ENCODE data around the gene ANO6. TPM values are rescaled to one million over a fixed set of nuclear protein-coding genes. Genes with fewer than 3 reads are reported as not detected.

ANO6 gene
- polyA plus RNA-seq, 1 donor from 2014 or later, result 9.0 TPM

GRCh38 chr12:45481746-45482145, 265.9 kb downstream of the ANO6 start:
- Histone ChIP-seq H3K9ac (ENCODE audit: low read length) (no peak overlapping the region), H3F3A (ENCODE audit: insufficient read depth, low read length, poor library complexity, severe bottlenecking) (no peaks in the 10 kb centered on the region), H3K27ac (ENCODE audit: low read length) (no peak overlapping the region), H3K79me2 (replicated peaks; ENCODE audit: insufficient read depth, low read length) (no peaks in the 10 kb centered on the region), H3K9me3 (ENCODE audit: low read length) (no peaks in the 10 kb centered on the region), H3K4me2 (ENCODE audit: low read length) (no peak overlapping the region), H2AFZ (ENCODE audit: low read depth, low read length) (no peak overlapping the region), H3K9me2 (ENCODE audit: insufficient read depth, low read length) (no peaks in the 10 kb centered on the region), H4K20me1 (ENCODE audit: insufficient read depth) (no peaks in the 10 kb centered on the region), H3K4me3 (ENCODE audit: low read length) (no peak overlapping the region), H3K36me3 (ENCODE audit: insufficient read depth, low read length) (no peaks in the 10 kb centered on the region), H3K27me3 (ENCODE audit: insufficient read depth, low read depth, low read length) (no peaks in the 10 kb centered on the region)
- no peak for TF ChIP-seq POLR2AphosphoS5 (IDR thresholded peaks at IDR 0.05)
- TF ChIP-seq CTCF (IDR thresholded peaks at IDR 0.05; ENCODE audit: poor library complexity, severe bottlenecking), result no peak
- no peak for TF ChIP-seq REST (IDR thresholded peaks at IDR 0.05; ENCODE audit: borderline replicate concordance)
- TF ChIP-seq MXI1 (conservative IDR thresholded peaks at IDR 0.05; ENCODE audit: poor library complexity, severe bottlenecking), result no peak
- no peak for TF ChIP-seq EZH2 (IDR thresholded peaks at IDR 0.05; ENCODE audit: borderline replicate concordance, insufficient read depth, low read length, poor library complexity, severe bottlenecking)
- TF ChIP-seq RAD21 (conservative IDR thresholded peaks at IDR 0.05), result no peak
- no peak for TF ChIP-seq TAF1 (IDR thresholded peaks at IDR 0.05; ENCODE audit: low read depth)
- no peak for TF ChIP-seq EP300 (conservative IDR thresholded peaks at IDR 0.05; ENCODE audit: poor library complexity, severe bottlenecking)
- no peak for TF ChIP-seq SMC3 (conservative IDR thresholded peaks at IDR 0.05; ENCODE audit: poor library complexity)

GRCh38 chr12:45483571-45483970, 267.7 kb downstream of the ANO6 start:
- no peaks in the 10 kb centered on the region for H3K79me2 ChIP-seq (replicated peaks; ENCODE audit: insufficient read depth, low read length)
- no peak for TF ChIP-seq POLR2AphosphoS5 (IDR thresholded peaks at IDR 0.05)
- no peak for TF ChIP-seq CTCF (IDR thresholded peaks at IDR 0.05; ENCODE audit: poor library complexity, severe bottlenecking)
- no peak for TF ChIP-seq EZH2 (IDR thresholded peaks at IDR 0.05; ENCODE audit: borderline replicate concordance, insufficient read depth, low read length, poor library complexity, severe bottlenecking)
- TF ChIP-seq EP300 (conservative IDR thresholded peaks at IDR 0.05; ENCODE audit: poor library complexity, severe bottlenecking), result no peak
- no peak for TF ChIP-seq TAF1 (IDR thresholded peaks at IDR 0.05; ENCODE audit: low read depth)
- no peak for TF ChIP-seq MXI1 (conservative IDR thresholded peaks at IDR 0.05; ENCODE audit: poor library complexity, severe bottlenecking)
- TF ChIP-seq RAD21 (conservative IDR thresholded peaks at IDR 0.05), result no peak
- TF ChIP-seq REST (IDR thresholded peaks at IDR 0.05; ENCODE audit: borderline replicate concordance), result no peak
- TF ChIP-seq SMC3 (conservative IDR thresholded peaks at IDR 0.05; ENCODE audit: poor library complexity), result no peak
- H3F3A ChIP-seq (ENCODE audit: insufficient read depth, low read length, poor library complexity, severe bottlenecking), result no peaks in the 10 kb centered on the region
- no peak overlapping the region for H3K4me3 ChIP-seq (ENCODE audit: low read length)
- no peak overlapping the region for H2AFZ ChIP-seq (ENCODE audit: low read depth, low read length)
- no peak overlapping the region for H3K9ac ChIP-seq (ENCODE audit: low read length)
- no peaks in the 10 kb centered on the region for H4K20me1 ChIP-seq (ENCODE audit: insufficient read depth)
- no peaks in the 10 kb centered on the region for H3K9me3 ChIP-seq (ENCODE audit: low read length)
- no peak overlapping the region for H3K4me2 ChIP-seq (ENCODE audit: low read length)
- no peaks in the 10 kb centered on the region for H3K9me2 ChIP-seq (ENCODE audit: insufficient read depth, low read length)
- no peaks in the 10 kb centered on the region for H3K27me3 ChIP-seq (ENCODE audit: insufficient read depth, low read depth, low read length)
- no peak overlapping the region for H3K27ac ChIP-seq (ENCODE audit: low read length)
- no peaks in the 10 kb centered on the region for H3K36me3 ChIP-seq (ENCODE audit: insufficient read depth, low read length)
